NCI-H1092 treated with DMSO at 0.1 percent for 48 hours (cell line): ENCODE results near the gene CCNQ.
"Not testable (repeated sequence)": the region's sequence is repeated elsewhere in the genome, so short reads cannot be mapped to it uniquely, and the experiment has no call there.

Experiments
- DNase-seq: peaks from one replicate; lab custom pipeline; 2025; lab: John Stamatoyannopoulos, UW

Gene CCNQ

DNA sequence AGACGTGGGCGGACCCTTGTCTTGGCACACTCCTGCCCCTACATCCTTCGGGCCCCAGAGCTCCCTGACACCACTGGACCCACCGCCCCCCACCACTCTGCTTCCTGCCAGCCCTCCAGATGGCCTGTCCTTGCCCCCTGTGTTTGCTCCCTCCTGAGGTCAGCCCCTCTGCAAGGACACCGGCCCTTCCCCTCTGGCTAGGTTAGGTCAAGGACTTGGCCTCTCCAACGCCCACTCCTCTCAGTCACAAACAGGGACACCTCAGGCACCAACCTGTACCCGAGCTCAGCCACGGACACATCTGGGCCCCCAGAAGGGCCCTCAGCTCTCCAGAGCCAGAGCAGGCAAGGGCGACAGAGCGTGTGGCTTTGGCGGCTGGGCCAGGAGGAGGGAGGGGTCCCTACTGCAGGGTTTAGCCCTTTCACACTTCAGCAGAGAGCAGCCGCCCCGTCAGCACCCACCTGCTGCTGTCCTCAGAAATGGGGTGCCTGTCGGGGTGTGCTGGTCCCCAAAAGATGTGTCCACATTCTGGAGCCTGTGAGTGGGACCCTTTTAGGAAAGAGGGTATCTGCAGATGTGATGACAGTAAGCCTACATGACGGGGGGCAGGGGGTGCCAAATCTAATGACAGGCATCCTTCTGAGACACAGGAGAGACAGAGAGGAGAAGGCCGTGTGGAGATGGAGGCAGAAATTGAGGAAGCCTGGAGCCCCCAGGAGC is 24.5 kb upstream of the CCNQ start:
- no peak for DNase-seq

DNA sequence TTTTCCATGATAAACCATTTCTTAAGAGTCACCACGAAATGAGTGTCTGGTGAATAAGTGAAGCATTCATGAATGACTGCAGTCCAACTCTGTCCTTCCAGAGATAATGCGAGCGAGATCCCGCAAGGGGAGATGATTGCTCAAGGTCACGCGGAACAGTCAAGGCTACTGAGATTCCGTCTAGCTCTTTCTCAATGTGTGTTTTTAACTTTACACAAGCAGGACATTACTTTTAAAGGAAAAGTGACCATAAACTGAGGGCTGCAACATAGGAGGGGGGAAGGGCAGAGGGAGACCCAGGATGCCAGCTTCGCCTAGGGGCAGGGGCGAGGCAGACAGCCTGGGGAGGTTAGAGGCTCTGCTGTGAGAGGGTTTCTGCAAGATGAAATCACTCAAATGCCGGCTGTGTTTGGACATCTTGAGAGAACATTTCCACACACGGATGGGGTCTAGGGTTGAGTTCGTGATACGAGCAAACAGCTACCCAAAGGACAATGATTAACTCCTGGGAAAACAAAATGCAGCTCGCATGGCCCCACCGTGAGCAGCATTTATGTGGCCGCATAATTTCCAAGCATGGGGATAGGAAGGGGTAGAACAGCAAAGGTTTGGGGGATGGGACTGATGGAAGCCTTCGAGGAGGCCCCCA is 23.8 kb upstream of the CCNQ start:
- no peak for DNase-seq

DNA sequence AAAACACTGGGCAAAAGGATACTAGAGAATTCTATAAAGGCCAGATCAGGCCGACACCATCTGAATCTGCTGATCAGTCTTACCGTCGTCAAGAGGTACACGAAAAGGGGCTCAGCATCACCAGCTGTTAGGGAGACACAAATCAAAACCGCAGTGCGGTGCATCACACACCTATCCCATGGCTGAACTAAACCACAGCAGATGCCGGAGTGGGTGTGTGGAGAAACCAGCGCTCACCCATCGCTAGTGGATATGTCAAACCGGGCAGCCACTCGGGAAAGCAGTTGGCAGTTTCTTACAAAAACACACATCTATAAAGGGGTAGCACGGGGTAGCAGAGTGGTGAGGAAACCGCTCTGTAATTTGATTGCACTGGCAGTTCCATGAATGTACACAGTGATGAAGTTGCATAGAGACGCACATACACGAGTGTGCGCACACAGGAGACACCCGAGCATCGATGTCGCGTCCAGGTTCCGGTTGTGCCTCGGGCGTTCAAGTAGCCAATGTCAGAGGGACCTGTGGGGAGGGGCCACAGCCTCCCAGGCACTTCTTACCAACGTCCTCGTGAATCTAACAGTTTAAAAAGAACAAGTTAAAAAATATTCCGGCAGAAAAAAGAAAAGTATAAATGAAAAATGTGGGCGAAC is 23.1 kb upstream of the CCNQ start:
- DNase-seq: no peak

GRCh38 chrX:153620576-153620975 is 21.6 kb upstream of the CCNQ start:
- DNase-seq: no peak

DNA sequence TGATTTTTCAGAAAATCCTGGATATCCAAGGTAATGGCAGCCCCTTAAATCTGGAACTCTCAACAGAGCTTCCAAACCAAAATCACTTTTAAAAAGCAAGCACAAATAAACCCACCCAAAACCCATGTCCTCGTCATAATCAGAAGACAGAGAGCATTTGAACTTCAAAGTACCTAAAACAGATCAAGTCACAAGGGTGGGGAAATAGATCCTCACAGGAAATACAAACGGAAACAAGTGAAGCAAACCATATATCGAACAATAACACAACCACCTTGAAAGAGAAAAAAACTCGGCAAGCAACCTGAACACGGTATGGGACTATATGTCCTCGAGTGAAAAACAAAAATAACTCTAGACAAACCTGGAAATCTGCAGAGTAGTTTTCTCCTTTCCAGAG is 15.9 kb upstream of the CCNQ start:
- no peak for DNase-seq

DNA sequence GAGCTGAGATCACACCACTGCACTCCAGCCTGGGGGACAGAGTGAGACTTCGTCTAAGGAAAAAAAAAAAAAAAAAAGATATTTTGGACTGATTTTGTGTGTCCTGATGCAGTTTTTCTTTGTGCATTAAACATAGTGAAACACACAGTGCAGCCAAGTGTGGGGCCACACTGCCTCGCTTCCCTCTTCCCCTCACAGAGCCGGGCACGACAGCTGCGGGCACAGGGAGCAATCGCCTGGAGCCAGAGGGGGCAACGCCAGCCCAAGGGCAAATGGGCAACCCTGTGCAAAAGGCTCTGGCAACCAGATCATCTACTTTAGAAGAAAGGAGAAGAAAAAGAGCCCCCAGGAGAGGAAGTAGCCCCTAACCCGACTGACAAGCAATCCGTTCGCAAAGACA is 13.5 kb upstream of the CCNQ start:
- DNase-seq: no peak

- DNase-seq: no peak
Measured at GRCh38 chrX:153611298-153612095, 12.6 kb upstream of the CCNQ start.

DNA sequence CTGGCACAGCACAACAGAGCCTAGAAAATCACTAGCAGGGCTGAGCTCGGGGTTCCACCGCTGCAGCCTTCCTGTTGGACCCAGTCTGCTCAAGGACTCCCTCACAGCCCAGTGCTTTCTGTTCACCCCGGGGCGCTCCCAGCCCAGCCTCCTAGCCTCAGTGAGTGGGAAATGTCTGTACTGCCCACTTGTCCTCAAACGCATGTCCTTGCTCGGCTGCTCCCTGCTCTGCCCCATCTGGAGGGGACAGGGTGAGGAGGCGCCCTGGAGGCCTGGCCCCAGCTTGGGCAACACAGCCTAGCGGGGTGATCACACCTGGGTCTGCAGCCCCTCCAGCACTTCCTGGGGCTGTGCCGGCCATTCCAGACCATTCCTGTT is 11.9 kb upstream of the CCNQ start:
- no peak for DNase-seq

DNA sequence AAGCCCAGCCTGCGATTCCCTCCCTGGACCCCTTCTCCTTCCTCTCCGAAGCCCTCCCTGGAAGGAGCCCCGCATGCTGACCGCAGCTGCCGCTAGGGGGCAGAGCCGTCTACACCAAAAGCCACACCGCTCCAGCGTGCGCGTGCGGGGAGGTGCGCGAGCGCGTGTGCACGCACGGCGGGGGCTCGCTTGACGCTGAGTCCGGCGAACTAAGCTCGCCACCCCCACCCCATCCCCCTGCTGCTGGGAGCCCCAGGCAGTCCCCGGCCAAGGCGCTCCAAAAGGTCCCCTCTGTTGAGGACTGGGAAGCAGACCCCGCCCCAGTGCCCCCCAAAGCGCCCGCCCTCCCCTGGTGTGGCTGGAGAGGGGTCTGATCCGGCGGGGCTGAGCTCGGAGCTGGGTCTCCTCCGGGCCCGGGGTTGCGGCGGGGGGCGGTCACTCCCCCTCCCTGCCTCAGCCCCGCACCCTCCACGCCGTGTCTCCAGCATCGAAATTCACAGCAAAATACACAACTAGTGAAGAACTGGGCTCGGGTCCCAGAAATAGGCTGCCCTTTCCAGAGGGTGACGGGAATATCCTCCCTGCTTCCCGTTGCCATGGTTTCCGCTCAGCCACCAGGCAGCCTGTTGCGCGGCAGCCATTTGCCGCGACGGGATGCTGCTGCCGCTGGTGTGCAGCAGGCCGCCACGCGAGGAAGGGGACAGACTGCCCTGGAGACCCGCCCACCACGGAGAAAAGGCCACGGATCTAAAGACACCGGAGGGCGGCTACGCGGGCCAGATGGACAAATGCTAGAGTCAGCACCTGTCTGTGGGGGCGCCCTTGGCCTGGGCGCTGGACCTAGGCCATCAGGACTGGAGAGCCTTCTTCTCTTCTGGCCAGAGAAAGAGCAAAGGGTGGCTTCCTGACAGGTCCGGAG is 11.2 kb upstream of the CCNQ start:
- peak; percentile 70 for DNase-seq

DNA sequence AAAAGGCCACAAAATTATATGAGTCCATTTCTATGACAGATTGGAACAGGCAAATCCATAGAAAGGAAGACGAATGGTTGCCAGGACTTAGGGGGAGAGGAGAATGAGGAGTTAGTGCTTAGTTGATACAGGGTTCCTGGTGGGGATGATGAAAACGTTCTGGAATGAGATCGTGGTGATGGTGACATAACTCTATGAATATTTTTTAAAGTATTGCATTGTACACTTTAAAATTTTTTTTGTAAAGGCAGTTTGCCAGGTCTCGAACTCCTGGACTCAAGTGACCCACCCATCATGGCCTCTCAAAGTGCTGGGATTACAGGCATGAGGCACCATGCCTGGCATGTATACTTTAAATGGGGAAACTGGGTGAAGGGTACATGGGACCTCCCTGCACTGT is 9.9 kb upstream of the CCNQ start:
- no peak for DNase-seq

GRCh38 chrX:153608376-153608775 is 9.4 kb upstream of the CCNQ start:
- DNase-seq: no peak

DNA sequence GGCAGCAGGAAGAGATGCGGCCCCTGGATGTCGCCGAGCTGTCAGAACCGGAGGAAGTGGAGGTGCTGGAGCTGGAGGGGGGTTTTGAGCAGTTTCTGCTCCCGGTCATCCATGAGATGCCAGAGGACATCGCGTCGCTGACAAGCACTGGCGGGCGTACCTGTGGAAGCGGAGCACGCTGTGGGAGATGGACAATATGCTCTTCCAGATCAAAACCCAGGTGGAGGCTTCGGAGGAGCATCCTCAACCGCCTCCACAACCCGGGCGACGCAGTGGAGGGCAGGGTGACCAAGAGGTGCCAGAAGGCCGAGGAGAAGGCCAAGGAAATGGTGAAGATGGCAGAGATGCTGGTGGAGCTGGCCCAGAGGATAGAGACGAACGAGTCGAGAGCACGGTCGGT is 7.6 kb upstream of the CCNQ start:
- no peak for DNase-seq

- DNase-seq: not testable (repeated sequence)
Measured at GRCh38 chrX:153604666-153605380, 5.9 kb upstream of the CCNQ start.

DNA sequence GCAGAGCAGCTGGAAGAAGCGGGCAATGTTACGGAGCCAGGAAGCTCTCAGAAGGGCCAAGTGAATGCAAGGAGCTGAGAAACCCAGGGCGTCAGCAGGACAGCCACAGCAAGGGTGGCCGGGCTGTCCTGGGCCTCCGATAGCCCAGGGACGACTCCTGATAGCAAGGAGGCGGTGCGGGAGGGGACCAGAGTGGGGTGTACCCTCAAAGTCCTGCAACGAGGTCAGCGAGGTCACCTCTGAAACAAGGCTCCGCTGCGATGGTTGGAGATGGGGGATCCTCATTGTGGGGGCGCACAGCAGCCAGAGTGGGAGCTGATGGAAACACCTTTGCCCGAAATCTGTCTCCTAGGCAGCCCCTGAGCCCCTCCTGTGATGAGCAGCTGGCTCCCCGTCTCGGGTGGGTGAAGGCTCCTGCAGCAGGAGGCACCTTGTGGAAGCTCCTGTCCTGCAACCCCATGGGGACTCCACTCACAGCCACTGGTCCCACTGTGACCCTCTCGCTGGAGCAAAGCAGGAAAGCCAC is 4.3 kb upstream of the CCNQ start:
- no peak for DNase-seq

DNA sequence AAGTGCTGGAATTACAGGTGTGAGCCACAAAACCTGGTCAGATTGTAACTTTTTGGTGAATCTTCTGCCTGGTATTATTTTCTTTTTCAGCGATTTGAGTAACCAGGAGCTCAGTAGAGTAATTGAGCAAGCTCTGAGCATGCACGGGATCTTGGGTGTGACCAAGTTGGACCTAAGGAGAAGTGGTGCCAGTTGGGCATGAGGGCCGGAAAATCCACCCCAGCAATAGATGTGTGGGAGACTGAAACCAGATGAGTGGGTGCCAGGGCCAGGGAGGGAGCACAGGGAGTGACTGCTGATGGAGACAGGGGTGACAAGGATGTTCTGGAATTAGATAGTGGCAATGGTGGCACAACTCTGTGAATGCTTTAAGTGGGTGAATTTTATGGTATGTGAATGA is 3.7 kb upstream of the CCNQ start:
- DNase-seq: no peak

DNA sequence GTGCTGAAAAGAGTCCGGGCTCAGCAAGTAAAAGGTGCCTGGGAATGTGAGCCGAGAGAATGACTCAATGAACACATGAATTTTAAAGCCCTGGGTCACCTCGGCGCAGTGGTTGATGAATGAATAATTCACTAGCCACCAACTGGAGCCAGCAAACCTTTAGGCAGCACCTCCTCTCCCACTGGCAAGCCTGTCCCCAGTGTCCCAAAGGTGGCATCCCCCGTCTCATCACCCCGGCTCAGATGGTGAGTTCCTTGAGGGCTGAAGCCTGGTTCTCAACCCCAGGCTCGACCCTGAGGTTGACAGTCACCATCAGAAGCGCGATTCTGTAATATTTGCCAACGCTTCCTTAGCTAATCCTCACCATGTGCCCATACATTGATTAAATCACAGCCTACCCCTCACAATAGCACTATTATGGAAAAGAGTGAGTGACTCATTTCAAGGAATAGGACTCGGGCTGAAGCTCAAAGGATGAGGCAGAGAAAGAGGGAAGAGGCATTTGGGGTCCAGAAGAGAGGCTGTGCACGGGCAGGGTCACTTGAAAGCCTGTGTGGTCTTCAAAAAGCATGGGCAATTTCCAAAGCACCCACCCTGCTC is 2.7 kb upstream of the CCNQ start:
- no peak for DNase-seq

DNA sequence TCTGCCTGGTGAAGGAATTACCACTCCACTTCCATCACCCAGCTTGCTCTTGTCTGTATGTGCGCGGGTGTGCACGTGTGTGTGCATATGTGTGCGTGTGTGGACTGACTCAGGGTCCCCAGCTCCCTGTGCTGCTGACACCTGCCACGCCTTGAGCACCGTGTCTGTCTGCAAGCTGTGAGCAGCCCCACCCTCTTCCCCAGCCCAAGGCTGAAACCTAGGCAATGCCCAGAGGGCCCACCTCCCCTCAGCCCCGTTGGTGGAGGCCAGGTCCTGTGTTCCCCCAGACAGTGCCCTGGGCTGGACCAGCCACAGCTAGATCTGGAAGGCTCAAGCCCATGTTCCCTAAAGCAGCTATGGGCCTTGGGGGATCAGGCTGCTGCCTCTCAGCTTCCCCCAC is 2.0 kb upstream of the CCNQ start:
- no peak for DNase-seq

DNA sequence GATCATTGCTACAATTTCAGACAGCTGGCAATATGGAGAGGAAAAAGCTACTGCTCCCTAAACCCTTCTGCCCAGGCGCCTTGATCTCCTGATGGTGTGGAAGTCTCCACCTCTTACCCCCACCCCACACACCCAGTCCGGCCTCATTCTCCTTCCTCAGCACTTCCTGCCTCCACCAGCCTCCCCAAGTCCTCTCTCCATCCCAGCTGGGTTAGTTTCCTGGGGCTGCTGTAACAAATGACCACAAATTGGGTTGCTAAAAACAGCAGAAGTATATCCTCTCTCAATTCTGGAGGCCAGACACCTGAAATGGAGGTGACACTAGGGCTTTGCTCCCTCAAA is 1.1 kb upstream of the CCNQ start:
- DNase-seq: no peak

- DNase-seq: peak; percentile 87
Measured at GRCh38 chrX:153599192-153600031, 473 bp upstream of the CCNQ start.
